Fibroblast of pulmonary artery (primary cell): Measurements from ENCODE around the gene ELOVL4.

ENCODE experiments used
- DNase-seq: peaks from one replicate; pipeline ENCODE4 v3.0.0-alpha.2; 2010; ENCODE audit warnings: low read depth
- H3K4me3 ChIP-seq: replicated peaks from 2 replicates; pipeline ENCODE4 v1.5.1; 2011; ENCODE audit warnings: low read depth, mild to moderate bottlenecking, control low read depth, low read length, moderate library complexity
- CTCF ChIP-seq: IDR thresholded peaks from 2 replicates; pipeline ENCODE4 v1.5.1; 2011; ENCODE audit warnings: mild to moderate bottlenecking, control low read depth, low read length, inconsistent platforms; ENCODE audit errors: missing control alignments

Gene ELOVL4

GRCh38 chr6:79946272-79947190 lies 822 bp downstream of the ELOVL4 start:
- peak; percentile 52 for TF ChIP-seq CTCF
- peak overlapping the region; percentile 79 for H3K4me3 ChIP-seq

GRCh38 chr6:79943133-79943532 lies 4.2 kb downstream of the ELOVL4 start:
- no peak for DNase-seq
- H3K4me3 ChIP-seq = no peak overlapping the region
- TF ChIP-seq CTCF = no peak

More at GRCh38 chr6:79946272-79947190, 822 bp downstream of the ELOVL4 start:
- DNase-seq = peak; percentile 41

GRCh38 chr6:79941489-79942151 lies 5.7 kb downstream of the ELOVL4 start:
- no peak for TF ChIP-seq CTCF
- DNase-seq = no peak
- H3K4me3 ChIP-seq = no peak overlapping the region

- H3K4me3 ChIP-seq = no peak overlapping the region
- no peak for TF ChIP-seq CTCF
- no peak for DNase-seq
Measured at GRCh38 chr6:79928478-79928998, 18.8 kb downstream of the ELOVL4 start.

GRCh38 chr6:79927758-79928157 lies 19.6 kb downstream of the ELOVL4 start:
- no peak for TF ChIP-seq CTCF
- no peak overlapping the region for H3K4me3 ChIP-seq
- no peak for DNase-seq

GRCh38 chr6:79923270-79923669 lies 24.1 kb downstream of the ELOVL4 start:
- DNase-seq = no peak
- no peak overlapping the region for H3K4me3 ChIP-seq
- TF ChIP-seq CTCF = no peak
